ENCODE results near the gene ZBTB5.
"Not testable (repeated sequence)": the region's sequence is repeated elsewhere in the genome, so short reads cannot be mapped to it uniquely, and the experiment has no call there.

ZBTB5 gene

GRCh38 chr9:37429441-37430285, 35.6 kb downstream of the ZBTB5 start:
- Histone ChIP-seq H3K4me3 (no peak overlapping the region), H3K27ac (peak overlapping the region in 1 of 21 experiments; percentile 10)

- no peak overlapping the region for H3K27ac ChIP-seq
- no peak overlapping the region for H3K4me3 ChIP-seq
Observed at GRCh38 chr9:37428345-37428744, 36.9 kb downstream of the ZBTB5 start.

- Histone ChIP-seq H3K27ac (no peak overlapping the region), H3K4me3 (no peak overlapping the region)
Observed at GRCh38 chr9:37426846-37427245, 38.4 kb downstream of the ZBTB5 start.

GRCh38 chr9:37426431-37426830, 38.8 kb downstream of the ZBTB5 start:
- H3K27ac ChIP-seq, H3K4me3 ChIP-seq: not testable (repeated sequence)

GRCh38 chr9:37425298-37425752, 39.9 kb downstream of the ZBTB5 start:
- H3K27ac ChIP-seq = peak overlapping the region in 7 of 21 experiments; percentile 7 to 50 (median 34)
- H3K4me3 ChIP-seq = no peak overlapping the region

GRCh38 chr9:37424686-37425297, 40.5 kb downstream of the ZBTB5 start:
- no peak overlapping the region for H3K4me3 ChIP-seq
- peak overlapping the region in 7 of 21 experiments; percentile 7 to 50 (median 34) for H3K27ac ChIP-seq

GRCh38 chr9:37424204-37424685, 41.0 kb downstream of the ZBTB5 start:
- peak overlapping the region in 5 of 21 experiments; percentile 10 to 50 (median 34) for H3K27ac ChIP-seq
- no peak overlapping the region for H3K4me3 ChIP-seq

- Histone ChIP-seq H3K27ac (peak overlapping the region in 8 of 21 experiments; percentile 84 to 93 (median 91)), H3K4me3 (peak overlapping the region; percentile 57 to 94 (median 81))
Observed at GRCh38 chr9:37423508-37423907, 41.7 kb downstream of the ZBTB5 start.

GRCh38 chr9:37422289-37423104, 42.8 kb downstream of the ZBTB5 start, which contains the start of gene GRHPR:
Gene GRHPR (plus strand): TSS chr9:37422696. CDS start chr9:37422751, 55 bp downstream.
- peak within 1 kb of the TSS; percentile 57 to 94 (median 81) for H3K4me3 ChIP-seq
- H3K27ac ChIP-seq = peak within 1 kb of the TSS in 20 of 21 experiments; percentile 69 to 93 (median 90)

GRCh38 chr9:37421914-37422288, 43.3 kb downstream of the ZBTB5 start:
- peak overlapping the region in 20 of 21 experiments; percentile 69 to 93 (median 90) for H3K27ac ChIP-seq

GRCh38 chr9:37420271-37421215, 44.7 kb downstream of the ZBTB5 start:
- no peak overlapping the region for H3K4me3 ChIP-seq
- H3K27ac ChIP-seq = no peak overlapping the region

More at GRCh38 chr9:37421914-37422288, 43.3 kb downstream of the ZBTB5 start:
- H3K4me3 ChIP-seq = peak overlapping the region; percentile 57 to 94 (median 81)

GRCh38 chr9:37419204-37419603, 46.0 kb downstream of the ZBTB5 start:
- H3K27ac ChIP-seq = no peak overlapping the region
- no peak overlapping the region for H3K4me3 ChIP-seq

GRCh38 chr9:37417857-37418618, 47.2 kb downstream of the ZBTB5 start:
- H3K27ac ChIP-seq = no peak overlapping the region
- no peak overlapping the region for H3K4me3 ChIP-seq

GRCh38 chr9:37417252-37417803, 47.9 kb downstream of the ZBTB5 start:
- Histone ChIP-seq H3K27ac (no peak overlapping the region), H3K4me3 (no peak overlapping the region)

GRCh38 chr9:37415011-37415719, 50.1 kb downstream of the ZBTB5 start:
- Histone ChIP-seq H3K27ac (no peak overlapping the region), H3K4me3 (no peak overlapping the region)

GRCh38 chr9:37414503-37414943, 50.7 kb downstream of the ZBTB5 start:
- H3K27ac ChIP-seq = no peak overlapping the region
- H3K4me3 ChIP-seq = no peak overlapping the region

- H3K4me3 ChIP-seq = no peak overlapping the region
- H3K27ac ChIP-seq = no peak overlapping the region
Observed at GRCh38 chr9:37413311-37413710, 51.9 kb downstream of the ZBTB5 start.

Data from skin epidermis (tissue), 12 donors.